ENCODE measurements around the gene MYADM. TPM values are rescaled to one million over a fixed set of nuclear protein-coding genes. Genes with fewer than 3 reads are reported as not detected.

Gene MYADM
- total RNA-seq, 1 donor from 2014 or later = 96.0 TPM

- intact Hi-C loops (cut with micrococcal nuclease) = no loop called here
- Histone ChIP-seq H3K36me3 (no peaks in the 10 kb centered on the region), H3K4me3 (no peak overlapping the region), H3K27me3 (ENCODE audit: low read depth) (peaks cover 65% of the 10 kb centered on the region), H3K4me1 (no peaks in the 10 kb centered on the region), H3K27ac (replicated peaks) (no peak overlapping the region), H3K9me3 (replicated peaks) (no peaks in the 10 kb centered on the region)
- TF ChIP-seq CTCF (IDR thresholded peaks at IDR 0.05; ENCODE audit: borderline replicate concordance) = no peak
- DNase-seq = no peak
These were observed 47.3 kb downstream of the MYADM start for GRCh38 chr19:53915000-53915399.

GRCh38 chr19:53916004-53916403, 48.3 kb downstream of the MYADM start:
- Histone ChIP-seq H3K27me3 (ENCODE audit: low read depth) (peaks cover 55% of the 10 kb centered on the region), H3K4me1 (no peaks in the 10 kb centered on the region), H3K9me3 (replicated peaks) (no peaks in the 10 kb centered on the region), H3K4me3 (no peak overlapping the region), H3K36me3 (no peaks in the 10 kb centered on the region), H3K27ac (replicated peaks) (no peak overlapping the region)
- no peak for TF ChIP-seq CTCF (IDR thresholded peaks at IDR 0.05; ENCODE audit: borderline replicate concordance)
- no peak for DNase-seq
- intact Hi-C loops (cut with micrococcal nuclease) = no loop called here

- Histone ChIP-seq H3K36me3 (no peaks in the 10 kb centered on the region), H3K9me3 (replicated peaks) (no peaks in the 10 kb centered on the region), H3K4me3 (no peak overlapping the region), H3K27me3 (ENCODE audit: low read depth) (peaks cover 42% of the 10 kb centered on the region), H3K27ac (replicated peaks) (no peak overlapping the region), H3K4me1 (no peaks in the 10 kb centered on the region)
- intact Hi-C loops (cut with micrococcal nuclease) = no loop called here
- DNase-seq = no peak
- no peak for TF ChIP-seq CTCF (IDR thresholded peaks at IDR 0.05; ENCODE audit: borderline replicate concordance)
These were observed 49.7 kb downstream of the MYADM start for GRCh38 chr19:53917356-53917755.

Other genes starting within 250 kb of the MYADM start
- gene DPRX, start 235.9 kb upstream of the MYADM start, total RNA-seq = not detected
- 0.22 TPM for gene NLRP12, start 43.6 kb upstream of the MYADM start, total RNA-seq
- not detected for gene PRKCG, start 14.3 kb downstream of the MYADM start, total RNA-seq
- not detected for gene CACNG7, start 41.4 kb downstream of the MYADM start, total RNA-seq
- 0.16 TPM for gene CACNG8, start 95.1 kb downstream of the MYADM start, total RNA-seq
- not detected for gene CACNG6, start 123.8 kb downstream of the MYADM start, total RNA-seq
- gene VSTM1, start 196.0 kb downstream of the MYADM start, total RNA-seq = not detected
- gene TARM1, start 213.5 kb downstream of the MYADM start, total RNA-seq = not detected
- 0.33 TPM for gene OSCAR, start 232.9 kb downstream of the MYADM start, total RNA-seq
- gene NDUFA3, start 235.0 kb downstream of the MYADM start, total RNA-seq = 503 TPM
- gene TFPT, start 247.8 kb downstream of the MYADM start, total RNA-seq = 14.5 TPM
- gene PRPF31, start 247.9 kb downstream of the MYADM start, total RNA-seq = 39.5 TPM